Measurements from ENCODE around the gene HTD2.

The HTD2 gene

DNA sequence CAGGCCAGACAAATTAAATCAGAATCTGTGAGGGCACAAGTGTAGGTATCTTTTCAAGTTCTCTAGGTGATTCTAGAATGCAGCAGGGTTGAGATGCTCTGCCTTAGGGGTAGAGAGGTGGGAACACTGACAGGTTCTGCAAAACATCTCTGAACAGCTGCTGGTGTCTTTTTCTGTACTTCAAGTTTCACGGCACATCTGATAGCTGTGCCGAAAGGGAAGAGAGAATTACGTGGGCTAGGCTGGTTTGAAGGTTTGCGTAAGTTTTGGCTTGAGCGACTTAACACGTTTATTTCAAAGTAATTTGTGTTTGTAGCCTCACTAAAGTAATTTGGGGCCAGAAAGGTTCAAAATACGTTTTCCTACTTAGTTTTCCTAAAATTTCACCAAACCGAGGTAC is 48.9 kb downstream of the HTD2 start:
- no peak for DNase-seq (ENCODE audit: low spot score)

DNA sequence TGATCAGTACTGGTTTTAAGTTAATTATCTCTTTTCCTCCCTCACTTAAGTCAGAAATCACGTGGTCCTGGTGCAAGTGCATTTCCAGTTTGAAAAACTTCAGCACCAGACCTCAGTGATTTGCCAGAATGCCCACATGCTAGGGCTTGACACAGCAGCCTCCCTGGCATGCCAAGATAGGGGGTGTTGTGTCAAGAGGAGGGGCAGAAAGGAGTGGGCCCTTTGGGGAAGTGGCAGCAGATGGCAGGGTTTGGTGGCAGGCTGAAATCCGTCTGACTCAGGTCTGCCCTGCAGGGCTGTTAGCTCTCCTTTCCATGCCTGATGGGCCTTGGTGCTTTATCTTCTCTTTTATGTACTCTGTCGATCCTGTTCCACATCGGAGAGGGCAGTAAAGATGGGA is 49.7 kb downstream of the HTD2 start:
- DNase-seq (ENCODE audit: low spot score), result no peak

DNA sequence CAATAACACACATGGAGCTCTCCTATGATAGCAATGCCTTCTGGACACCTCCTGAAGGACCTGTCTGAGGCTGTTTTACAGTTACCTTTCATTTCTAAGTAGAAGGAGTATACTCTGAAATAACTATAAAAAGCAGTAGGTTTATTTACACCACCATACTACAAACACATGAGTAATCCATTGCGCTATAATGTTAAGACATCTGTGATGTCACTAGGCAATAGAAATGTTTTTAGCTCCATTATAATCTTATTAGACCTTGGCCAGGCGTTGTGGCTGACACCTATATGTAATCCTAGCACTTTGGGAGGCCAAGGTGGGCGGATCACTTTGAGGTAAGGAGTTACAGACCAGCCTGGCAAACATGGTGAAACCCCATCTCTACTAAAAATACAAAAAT is 51.1 kb downstream of the HTD2 start:
- DNase-seq (ENCODE audit: low spot score), result no peak

DNA sequence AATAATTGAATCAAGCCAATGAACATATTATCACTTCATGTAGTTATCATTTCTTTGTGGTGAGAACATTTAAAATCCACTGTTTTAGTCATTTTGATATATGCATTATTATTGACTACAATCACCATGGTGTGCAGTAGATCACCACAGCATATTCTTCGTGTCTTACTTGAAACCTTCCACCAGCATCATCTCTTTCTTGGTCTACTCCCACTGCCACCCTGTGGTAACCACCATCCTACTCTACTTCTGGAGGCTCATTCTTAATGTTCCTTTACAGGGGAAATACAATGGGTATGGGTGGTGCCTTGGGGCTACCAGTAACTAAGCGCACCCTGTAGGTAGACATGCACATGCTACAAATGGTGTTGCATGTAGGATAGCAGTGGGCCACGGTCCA is 51.8 kb downstream of the HTD2 start:
- DNase-seq (ENCODE audit: low spot score), result no peak

DNA sequence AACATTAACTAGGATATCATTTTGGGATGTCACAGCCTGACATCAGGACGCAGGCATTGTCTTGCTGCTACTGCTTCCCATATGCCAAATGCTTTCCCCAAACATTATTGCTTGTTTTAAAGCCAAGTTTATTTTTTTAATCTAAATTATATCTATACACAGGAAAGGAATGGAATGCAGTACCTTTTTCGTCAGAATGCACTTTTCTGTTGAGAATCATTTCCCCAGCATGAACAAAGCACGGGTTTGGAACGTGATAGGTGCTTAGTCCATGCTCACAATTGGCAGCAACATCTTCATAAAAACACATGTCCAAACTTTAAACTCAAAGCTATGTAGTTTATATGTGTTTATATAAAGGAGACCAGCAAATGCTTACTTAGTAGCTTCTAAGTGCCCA is 52.5 kb downstream of the HTD2 start:
- DNase-seq (ENCODE audit: low spot score), result no peak

DNA sequence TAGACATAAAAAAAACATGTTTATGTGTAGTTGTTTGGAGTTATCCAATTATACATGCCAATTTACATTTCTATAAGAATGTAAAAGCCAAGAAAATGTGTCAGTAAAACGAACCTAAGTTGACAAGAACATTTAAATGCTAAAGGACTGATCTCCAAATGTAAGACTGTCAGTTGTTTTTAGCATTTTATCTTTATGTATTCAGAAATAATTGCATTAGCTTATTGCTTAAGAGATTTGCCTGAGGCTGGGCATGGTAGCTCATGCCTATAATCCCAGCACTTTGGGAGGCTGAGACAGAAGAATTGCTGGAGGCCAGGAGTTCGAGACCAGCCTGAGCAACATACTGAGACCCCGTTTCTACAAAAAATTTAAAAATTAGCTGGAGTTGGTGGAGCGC is 53.3 kb downstream of the HTD2 start:
- DNase-seq (ENCODE audit: low spot score), result no peak

DNA sequence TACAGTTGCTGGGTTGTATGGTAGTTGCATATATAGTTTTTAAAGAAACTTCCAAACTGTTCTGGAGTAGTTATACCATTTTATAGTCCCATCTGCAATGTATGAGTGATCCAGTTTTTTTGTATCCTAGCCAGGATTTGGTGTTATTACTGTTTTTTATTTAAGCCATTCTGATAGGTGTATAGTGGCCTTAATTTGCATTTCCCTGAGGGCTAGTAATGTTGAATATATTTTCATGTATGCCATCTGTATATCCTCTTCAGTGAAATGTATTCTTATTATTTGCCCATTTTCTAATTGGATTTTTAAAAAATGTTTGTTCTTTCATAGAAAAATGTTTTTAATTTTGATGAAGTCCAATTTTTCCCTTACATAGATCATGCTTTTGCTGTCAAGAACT is 55.5 kb downstream of the HTD2 start:
- no peak for DNase-seq (ENCODE audit: low spot score)

DNA sequence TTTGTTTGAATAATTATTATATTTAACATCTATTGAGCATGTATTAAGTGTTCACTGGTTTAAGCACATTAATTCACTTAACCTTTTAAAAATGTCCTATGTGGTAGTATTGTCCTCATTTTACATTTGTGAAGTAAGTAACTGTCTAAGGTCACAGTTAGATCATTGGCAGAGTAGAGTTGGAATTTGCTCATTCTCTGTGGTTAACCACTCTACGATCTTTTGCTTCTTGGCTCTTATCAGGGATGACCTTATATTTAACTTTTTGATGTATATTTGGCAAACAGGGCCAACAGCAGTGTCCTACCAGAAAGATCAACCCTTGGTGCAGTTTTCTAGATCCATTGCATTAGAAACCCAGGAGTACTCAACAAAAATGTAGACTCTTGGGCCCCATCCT is 60.4 kb downstream of the HTD2 start:
- no peak for DNase-seq (ENCODE audit: low spot score)

DNA sequence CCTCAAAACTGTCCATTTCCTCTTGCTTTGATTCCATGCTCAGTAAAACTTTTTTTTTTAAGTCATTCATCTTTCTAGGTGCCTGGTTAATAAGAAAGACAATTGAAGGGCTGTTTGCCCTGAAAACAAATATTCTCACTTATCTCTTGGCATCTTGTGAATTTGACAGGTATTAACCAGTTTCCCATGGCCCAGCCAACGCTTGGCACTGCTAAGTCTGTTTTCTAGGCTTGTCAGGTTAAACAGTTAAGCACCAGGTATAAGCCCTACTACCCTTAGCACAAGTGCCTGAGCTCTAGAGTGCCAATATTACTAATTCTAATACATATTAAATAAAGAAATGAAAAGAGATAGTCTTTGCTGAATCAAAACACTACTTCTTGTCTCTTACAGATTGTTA is 62.7 kb downstream of the HTD2 start:
- no peak for DNase-seq (ENCODE audit: low spot score)

Small RNAs within 50 kb of the gene (small RNA-seq; reads per million reads assigned to genes)
- gene AC098479.1, result 0 reads per million in 2 experiments
